Memory B cell (primary cell): Measurements from ENCODE around the gene BICDL2.

Source experiments
- ATAC-seq: fragments of 150-1000 bp; cut with Tn5 transposase; 2 replicates; pipeline ENCODE4 v1.10.0; 2021; ENCODE audit warnings: low read depth, mild to moderate bottlenecking, moderate library complexity
- DNase-seq, 2 donors: peaks; one replicate each; pipeline ENCODE4 v3.0.0; 2022; ENCODE audit warnings: low spot score in 2 of 2
- H3K27ac Mint-ChIP-seq: one replicate; pipeline ENCODE4 v1.8.0; 2022; ENCODE audit warnings: mild to moderate bottlenecking, moderate library complexity, mixed read lengths
- H3K27me3 Mint-ChIP-seq: one replicate; pipeline ENCODE4 v1.8.0; 2022; ENCODE audit warnings: mixed read lengths
- H3K36me3 Mint-ChIP-seq: one replicate; pipeline ENCODE4 v1.8.0; 2022; ENCODE audit warnings: mild to moderate bottlenecking, mixed read lengths
- H3K4me1 Mint-ChIP-seq: one replicate; pipeline ENCODE4 v1.8.0; 2022; ENCODE audit warnings: mixed read lengths
- H3K4me3 Mint-ChIP-seq: one replicate; pipeline ENCODE4 v1.8.0; 2022; ENCODE audit warnings: mild to moderate bottlenecking, moderate library complexity, mixed read lengths
- H3K9me3 Mint-ChIP-seq: one replicate; pipeline ENCODE4 v1.8.0; 2022; ENCODE audit warnings: mixed read lengths

BICDL2 gene

DNA sequence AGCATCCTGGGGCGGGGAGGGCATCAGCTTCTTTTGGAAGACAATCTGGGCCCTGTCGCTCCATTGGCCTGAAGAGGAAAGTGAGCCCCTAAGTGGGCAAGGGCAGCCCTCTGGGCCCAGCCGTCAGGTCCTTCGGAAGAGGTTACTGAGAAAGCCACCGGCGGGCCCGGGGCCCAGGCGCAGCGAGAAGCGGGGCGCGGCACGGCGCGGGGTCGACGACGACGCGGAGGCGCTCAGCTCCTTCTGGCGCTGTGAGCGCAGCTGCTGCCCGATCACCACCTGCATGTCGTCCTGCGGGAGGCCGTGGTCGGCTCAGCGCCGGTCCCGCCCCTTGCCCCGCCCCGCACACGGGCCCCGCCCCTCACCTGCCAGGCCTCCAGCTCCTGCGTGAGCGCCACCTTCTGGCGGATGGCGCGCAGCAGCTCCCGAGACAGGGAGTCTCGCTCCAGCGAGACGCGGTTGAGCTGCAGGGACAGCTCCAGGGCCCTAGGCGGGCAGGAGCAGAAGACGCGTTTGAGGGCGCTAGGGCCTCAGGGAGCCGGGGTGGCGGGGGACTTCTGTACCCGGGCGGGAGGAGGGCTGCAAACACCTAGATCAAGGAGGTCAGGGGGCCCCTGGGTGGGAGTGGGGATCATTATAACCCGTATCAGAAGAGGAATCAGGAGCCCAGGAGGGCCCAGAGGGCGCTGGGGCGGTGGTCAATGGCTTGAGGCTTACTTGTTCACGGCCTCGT lies 8.6 kb downstream of the BICDL2 start:
- H3K4me3 Mint-ChIP-seq: peak overlapping the region; percentile 25
- peaks cover 6% of the 10 kb centered on the region for H3K36me3 Mint-ChIP-seq
- DNase-seq (peak; percentile 82 to 87), ATAC-seq (peak; percentile 36)
- no peaks in the 10 kb centered on the region for H3K9me3 Mint-ChIP-seq
- H3K27me3 Mint-ChIP-seq: peaks cover 31% of the 10 kb centered on the region
- H3K27ac Mint-ChIP-seq: no peak overlapping the region
- peaks cover 21% of the 10 kb centered on the region for H3K4me1 Mint-ChIP-seq

DNA sequence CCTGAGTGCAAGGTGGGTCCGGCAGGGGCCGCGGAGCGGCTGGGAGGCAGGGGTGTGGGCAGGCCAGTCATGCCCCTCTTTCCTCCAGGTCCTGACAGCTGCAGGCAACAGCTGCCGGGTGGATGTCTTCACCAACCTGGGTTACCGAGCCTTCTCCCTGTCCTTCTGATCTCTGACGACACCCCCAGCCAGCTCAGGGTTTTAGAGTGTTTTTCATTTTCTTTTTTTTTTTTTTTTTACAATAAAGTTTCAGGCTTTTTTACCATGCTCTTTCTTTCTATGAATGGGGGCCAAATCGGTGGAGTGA lies 9.3 kb downstream of the BICDL2 start:
- H3K4me3 Mint-ChIP-seq: no peak overlapping the region

DNA sequence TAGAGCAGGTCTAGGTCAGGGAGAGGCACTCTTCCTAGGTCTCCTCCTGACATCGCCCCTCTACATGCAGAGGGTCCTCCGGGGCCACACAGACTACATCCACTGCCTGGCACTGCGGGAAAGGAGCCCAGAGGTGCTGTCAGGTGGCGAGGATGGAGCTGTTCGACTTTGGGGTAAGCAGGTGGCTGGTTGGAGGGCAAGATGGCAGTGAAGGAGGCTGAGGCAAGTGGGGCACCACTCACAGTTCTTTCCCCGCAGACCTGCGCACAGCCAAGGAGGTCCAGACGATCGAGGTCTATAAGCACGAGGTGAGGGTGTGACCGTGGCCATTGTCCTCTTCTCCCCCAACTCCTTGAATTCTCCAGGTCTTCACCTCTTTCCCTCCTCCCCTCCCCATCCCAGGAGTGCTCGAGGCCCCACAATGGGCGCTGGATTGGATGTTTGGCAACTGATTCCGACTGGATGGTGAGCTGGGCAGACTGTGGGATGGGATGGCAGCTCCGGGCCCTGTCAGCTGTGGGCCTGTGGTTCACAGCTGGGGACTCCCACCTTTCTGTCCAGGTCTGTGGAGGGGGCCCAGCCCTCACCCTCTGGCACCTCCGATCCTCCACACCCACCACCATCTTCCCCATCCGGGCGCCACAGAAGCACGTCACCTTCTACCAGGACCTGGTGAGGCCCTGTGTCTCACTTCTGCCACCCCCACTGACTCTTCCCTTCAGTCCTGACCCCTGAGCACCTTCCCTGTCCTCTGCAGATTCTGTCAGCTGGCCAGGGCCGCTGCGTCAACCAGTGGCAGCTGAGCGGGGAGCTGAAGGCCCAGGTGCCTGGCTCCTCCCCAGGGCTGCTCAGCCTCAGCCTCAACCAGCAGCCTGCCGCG lies 9.9 kb downstream of the BICDL2 start:
- Mint-ChIP-seq H3K9me3 (no peaks in the 10 kb centered on the region), H3K4me1 (peaks cover 29% of the 10 kb centered on the region), H3K4me3 (no peak overlapping the region), H3K36me3 (peaks cover 6% of the 10 kb centered on the region), H3K27ac (no peak overlapping the region), H3K27me3 (peaks cover 22% of the 10 kb centered on the region)
- ATAC-seq (no peak), DNase-seq (no peak)

More for the DNA sequence above, 9.3 kb downstream of the BICDL2 start:
- Mint-ChIP-seq H3K4me1 (peaks cover 28% of the 10 kb centered on the region), H3K9me3 (no peaks in the 10 kb centered on the region), H3K27me3 (peaks cover 24% of the 10 kb centered on the region), H3K36me3 (peaks cover 6% of the 10 kb centered on the region), H3K27ac (no peak overlapping the region)
- ATAC-seq (no peak), DNase-seq (no peak)

DNA sequence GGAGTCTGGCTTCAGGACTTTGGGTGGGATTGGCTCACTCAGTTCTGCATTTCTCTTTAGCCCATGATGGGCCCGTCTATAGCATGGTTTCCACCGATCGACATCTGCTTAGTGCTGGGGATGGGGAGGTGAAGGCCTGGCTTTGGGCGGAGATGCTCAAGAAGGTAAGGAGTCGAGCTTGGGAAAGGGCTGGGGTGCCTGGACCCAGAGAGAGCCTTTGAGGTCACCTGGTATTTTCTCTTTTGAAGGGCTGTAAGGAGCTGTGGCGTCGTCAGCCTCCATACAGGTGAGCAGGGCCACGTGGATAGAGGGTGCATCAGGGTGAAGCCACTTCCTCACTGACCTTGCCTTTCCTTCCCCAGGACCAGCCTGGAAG lies 10.8 kb downstream of the BICDL2 start:
- H3K27ac Mint-ChIP-seq: no peak overlapping the region

DNA sequence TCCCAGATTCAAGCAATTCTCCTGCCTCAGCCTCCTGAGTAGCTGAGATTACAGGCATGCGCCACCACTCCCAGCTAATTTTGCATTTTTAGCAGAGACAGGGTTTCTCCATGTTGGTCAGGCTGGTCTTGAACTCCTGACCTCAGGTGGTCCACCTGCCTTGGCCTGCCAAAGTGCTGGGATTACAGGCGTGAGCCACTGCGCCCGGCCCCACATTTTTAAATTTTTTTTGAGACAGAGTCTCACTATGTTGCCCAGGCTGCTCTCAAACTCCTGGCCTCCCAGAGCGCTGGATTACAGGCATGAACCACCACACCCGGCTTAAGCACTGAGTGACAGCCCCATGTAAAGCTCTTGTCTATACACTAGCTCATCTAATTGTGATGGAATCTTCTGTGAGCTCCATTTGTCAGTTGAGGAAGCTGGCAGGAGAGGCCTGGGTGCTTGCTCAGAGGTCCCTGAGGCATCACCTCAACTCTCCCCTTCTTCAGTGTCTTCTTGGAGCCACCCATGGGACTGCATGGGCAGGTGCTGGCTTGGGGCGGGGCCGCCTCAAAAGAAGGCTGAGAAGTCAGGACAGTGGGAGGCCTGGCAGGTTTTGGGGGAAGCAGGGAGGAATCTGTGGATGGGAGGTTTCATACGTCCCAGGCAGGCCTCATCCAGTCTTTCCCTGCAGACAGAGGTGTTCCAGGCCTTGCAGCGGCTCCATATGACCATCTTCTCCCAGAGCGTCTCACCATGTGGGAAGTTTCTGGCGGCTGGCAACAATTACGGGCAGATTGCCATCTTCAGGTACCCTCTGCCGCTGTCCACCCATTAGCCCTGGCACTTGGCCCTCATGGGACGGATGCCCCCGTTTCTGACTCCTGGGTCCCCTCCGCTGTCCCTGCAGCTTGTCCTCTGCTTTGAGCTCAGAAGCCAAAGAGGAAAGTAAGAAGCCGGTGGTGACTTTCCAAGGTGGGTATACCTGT lies 11.4 kb downstream of the BICDL2 start:
- ATAC-seq (no peak), DNase-seq (no peak)
- H3K4me3 Mint-ChIP-seq: peak overlapping the region; percentile 39
- peaks cover 38% of the 10 kb centered on the region for H3K4me1 Mint-ChIP-seq
- H3K27ac Mint-ChIP-seq: no peak overlapping the region
- H3K36me3 Mint-ChIP-seq: peaks cover 6% of the 10 kb centered on the region
- H3K9me3 Mint-ChIP-seq: no peaks in the 10 kb centered on the region
- peaks cover 11% of the 10 kb centered on the region for H3K27me3 Mint-ChIP-seq

More for the DNA sequence above, 10.8 kb downstream of the BICDL2 start:
- ATAC-seq: no peak
- Mint-ChIP-seq H3K36me3 (peaks cover 6% of the 10 kb centered on the region), H3K27me3 (peaks cover 17% of the 10 kb centered on the region), H3K4me3 (no peak overlapping the region), H3K9me3 (no peaks in the 10 kb centered on the region), H3K4me1 (peaks cover 35% of the 10 kb centered on the region)
- no peak for DNase-seq

DNA sequence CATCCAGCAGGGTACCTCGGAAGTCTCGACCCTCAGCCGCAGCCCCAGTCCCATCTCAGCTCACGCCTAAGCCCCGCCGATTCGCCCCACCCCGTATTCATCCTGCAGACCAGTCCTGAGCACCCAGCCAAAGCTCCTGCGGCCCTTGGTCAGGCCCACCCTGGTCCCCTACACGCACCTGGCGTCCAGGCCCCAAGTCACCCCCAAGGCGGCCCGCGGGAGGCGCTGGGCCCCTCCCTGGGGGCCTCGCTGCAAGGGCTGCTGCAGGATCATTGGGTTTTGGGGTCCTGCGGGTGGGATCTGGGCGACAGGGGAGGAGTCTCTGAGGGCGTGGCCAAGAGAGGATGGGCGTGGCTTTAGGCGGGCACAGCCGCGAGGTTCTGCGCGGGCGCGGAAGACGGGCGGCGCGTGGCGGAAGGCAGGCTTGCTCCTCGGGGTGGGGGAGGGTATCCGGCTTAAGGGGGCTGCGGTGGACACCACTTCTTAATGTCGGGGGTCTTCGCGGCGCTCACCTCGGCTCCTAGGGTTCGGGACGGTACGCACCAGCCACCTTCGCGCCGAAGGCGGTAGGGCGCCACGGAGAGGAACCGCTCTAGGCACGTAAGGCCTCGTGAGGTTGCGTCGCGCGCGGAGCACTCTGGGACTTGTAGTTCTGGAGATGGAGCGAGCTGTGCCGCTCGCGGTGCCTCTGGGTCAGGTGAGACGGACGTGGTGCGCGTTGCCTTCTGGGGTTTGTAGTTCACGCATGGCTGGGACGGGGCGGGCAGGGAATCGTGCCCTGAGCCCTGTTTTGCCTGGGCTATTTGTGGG lies 12.9 kb downstream of the BICDL2 start, which contains the start of the genes HCFC1R1 and THOC6:
HCFC1R1 (minus strand) TSS at position 274 of the 810 bp plus-strand sequence; CDS start at position 273, 1 bp downstream.
THOC6 (plus strand) TSS at position 367 of the 810 bp plus-strand sequence; CDS start at position 659, 292 bp downstream.
- H3K4me3 Mint-ChIP-seq: peak within 1 kb of the TSS; percentile 85
- peaks cover 3% of the 10 kb centered on the region for H3K27me3 Mint-ChIP-seq
- H3K4me1 Mint-ChIP-seq: peaks cover 33% of the 10 kb centered on the region
- H3K36me3 Mint-ChIP-seq: peaks cover 6% of the 10 kb centered on the region
- H3K9me3 Mint-ChIP-seq: no peaks in the 10 kb centered on the region
- peak; percentile 92 to 95 for DNase-seq
- peak within 1 kb of the TSS; percentile 84 for H3K27ac Mint-ChIP-seq
- peak; percentile 83 for ATAC-seq

DNA sequence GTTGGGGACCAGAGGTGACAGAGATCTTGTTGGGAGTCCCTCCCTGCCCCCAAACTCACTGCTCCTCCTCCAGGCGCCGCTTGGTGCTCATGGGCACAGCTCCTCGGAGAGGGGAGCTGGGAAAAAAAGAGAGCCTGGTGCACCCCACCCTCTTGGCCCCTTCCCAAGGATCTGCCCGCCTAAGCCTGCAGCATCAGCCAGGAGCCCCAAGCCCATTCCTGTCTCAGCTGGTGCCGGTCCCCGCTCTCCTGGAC lies 13.4 kb downstream of the BICDL2 start:
- H3K27me3 Mint-ChIP-seq: peaks cover 2% of the 10 kb centered on the region
- H3K9me3 Mint-ChIP-seq: no peaks in the 10 kb centered on the region
- ATAC-seq (no peak), DNase-seq (peak in 1 of 2 donors; percentile 51)
- peak overlapping the region; percentile 85 for H3K4me3 Mint-ChIP-seq
- peak overlapping the region; percentile 84 for H3K27ac Mint-ChIP-seq
- peaks cover 31% of the 10 kb centered on the region for H3K4me1 Mint-ChIP-seq
- H3K36me3 Mint-ChIP-seq: peaks cover 6% of the 10 kb centered on the region

DNA sequence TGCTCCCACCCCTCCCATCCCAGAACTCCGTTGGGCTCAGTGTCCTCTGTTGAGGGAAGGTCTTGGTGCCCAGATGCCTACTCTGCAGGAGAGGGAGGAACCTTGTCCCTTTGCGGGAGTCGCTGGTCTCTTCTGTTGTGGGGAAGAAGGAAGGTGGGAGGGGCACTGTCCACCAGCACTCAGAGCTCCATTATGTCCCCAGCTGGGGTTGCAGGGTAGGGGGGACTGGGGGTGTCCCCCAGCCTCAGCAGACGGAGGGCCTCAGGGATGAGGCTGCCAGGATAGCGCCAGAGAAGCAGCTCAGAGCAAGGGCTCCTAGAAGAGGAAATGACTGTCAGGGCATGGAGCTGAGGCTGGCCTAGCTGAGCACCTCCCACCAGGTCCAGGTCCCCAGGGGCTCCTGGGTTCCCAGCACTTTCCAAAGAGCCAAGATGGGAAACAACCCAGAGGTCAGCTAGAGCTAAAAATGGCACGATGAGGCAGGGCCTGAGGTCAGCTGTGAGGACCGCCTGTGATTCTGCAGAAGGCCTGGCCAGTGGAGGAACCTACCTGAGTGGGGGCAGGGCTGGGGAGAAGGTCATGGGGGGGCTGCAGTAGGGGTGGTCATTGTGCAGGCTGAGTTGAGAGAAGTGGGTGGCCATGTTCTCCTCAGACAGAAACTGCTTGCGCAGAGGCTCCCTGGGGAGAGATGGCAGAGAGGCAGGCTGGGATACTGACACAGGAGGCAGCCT lies 13.9 kb downstream of the BICDL2 start:
- H3K4me1 Mint-ChIP-seq: peaks cover 28% of the 10 kb centered on the region
- peaks cover 6% of the 10 kb centered on the region for H3K36me3 Mint-ChIP-seq
- no peak for DNase-seq
- no peak for ATAC-seq
- peak overlapping the region; percentile 84 for H3K27ac Mint-ChIP-seq
- peaks cover 2% of the 10 kb centered on the region for H3K27me3 Mint-ChIP-seq
- peak overlapping the region; percentile 85 for H3K4me3 Mint-ChIP-seq
- no peaks in the 10 kb centered on the region for H3K9me3 Mint-ChIP-seq

DNA sequence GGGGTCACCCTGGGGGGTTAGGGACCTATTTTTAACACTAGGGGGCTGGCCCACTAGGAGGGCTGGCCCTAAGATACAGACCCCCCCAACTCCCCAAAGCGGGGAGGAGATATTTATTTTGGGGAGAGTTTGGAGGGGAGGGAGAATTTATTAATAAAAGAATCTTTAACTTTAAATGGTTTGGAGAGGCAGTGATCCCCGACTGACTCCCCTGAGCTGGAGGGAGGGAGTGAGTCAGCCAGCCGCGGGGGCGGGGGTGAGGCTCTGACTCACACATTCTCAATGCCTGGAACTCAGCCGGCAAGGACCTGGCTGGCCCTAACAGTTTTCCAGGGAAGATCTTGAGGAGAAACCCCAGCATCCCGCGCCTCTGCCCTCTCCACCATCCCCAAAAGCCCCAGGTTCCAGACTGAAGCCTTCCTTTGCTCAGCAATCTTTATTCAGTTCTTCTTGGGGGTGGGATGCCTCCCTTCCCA lies 14.5 kb downstream of the BICDL2 start:
- Mint-ChIP-seq H3K27me3 (peaks cover 2% of the 10 kb centered on the region), H3K27ac (peak overlapping the region; percentile 84), H3K9me3 (no peaks in the 10 kb centered on the region), H3K4me3 (peak overlapping the region; percentile 85), H3K36me3 (peaks cover 6% of the 10 kb centered on the region), H3K4me1 (peaks cover 28% of the 10 kb centered on the region)
- DNase-seq (no peak), ATAC-seq (no peak)

DNA sequence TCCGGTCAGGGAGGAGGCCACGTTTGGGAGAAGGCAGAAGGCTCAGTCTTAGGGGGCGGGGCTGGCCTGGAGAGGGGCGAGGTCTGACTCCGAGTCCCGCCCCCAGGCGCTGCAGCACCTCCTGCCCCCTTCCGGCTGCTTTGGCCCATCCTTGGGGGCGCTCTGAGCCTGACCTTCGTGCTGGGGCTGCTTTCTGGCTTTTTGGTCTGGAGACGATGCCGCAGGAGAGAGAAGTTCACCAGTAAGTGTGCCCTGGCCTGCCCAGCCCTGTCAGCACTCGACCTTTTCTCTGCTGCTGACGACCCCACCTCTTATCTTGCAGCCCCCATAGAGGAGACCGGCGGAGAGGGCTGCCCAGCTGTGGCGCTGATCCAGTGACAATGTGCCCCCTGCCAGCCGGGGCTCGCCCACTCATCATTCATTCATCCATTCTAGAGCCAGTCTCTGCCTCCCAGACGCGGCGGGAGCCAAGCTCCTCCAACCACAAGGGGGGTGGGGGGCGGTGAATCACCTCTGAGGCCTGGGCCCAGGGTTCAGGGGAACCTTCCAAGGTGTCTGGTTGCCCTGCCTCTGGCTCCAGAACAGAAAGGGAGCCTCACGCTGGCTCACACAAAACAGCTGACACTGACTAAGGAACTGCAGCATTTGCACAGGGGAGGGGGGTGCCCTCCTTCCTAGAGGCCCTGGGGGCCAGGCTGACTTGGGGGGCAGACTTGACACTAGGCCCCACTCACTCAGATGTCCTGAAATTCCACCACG lies 15.1 kb downstream of the BICDL2 start:
- H3K27me3 Mint-ChIP-seq: peaks cover 2% of the 10 kb centered on the region
- H3K36me3 Mint-ChIP-seq: peaks cover 4% of the 10 kb centered on the region
- ATAC-seq (peak; percentile 28), DNase-seq (peak; percentile 71 to 75)
- H3K4me3 Mint-ChIP-seq: peak overlapping the region; percentile 83
- H3K9me3 Mint-ChIP-seq: no peaks in the 10 kb centered on the region
- H3K4me1 Mint-ChIP-seq: peaks cover 28% of the 10 kb centered on the region
- no peak overlapping the region for H3K27ac Mint-ChIP-seq

DNA sequence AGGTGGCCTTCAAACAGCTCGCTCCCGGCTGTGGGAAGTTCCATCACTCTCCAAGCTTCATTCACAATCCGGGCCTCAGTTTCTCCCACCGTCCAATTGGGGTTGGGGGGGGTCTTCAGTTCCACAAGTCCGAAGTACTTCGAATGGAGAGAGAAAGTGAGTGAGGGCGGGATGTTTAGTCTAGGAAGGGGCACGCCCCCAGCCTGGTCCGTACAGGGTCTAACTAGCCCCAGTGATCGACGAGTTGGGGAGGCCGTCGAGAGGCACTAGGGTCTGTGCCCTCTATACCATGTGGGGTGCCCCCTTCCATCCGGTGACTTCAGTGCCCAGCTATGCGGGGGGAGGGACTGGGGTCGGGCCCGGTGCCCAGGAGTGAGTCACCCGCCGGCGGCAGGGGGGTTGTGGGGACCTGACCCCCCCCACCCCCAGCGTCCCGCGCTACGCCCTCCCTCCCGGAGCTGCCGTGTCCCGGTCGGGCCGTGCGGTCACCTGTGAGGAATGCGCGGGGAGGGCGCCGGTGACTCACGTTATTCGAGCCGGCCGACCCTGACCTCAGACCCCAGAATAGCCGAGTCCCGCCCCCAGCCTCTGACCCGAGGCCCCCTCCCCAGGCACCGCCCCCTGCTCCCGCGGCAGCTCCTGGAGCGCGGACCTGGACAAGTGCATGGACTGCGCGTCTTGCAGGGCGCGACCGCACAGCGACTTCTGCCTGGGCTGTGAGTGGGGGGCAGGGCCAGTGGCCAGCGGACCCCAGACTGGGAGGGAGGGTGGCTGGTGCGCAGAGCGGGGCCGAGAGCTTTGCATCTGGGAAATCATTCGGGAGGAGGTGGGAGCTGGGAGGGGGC lies 15.9 kb downstream of the BICDL2 start:
- ATAC-seq: no peak
- Mint-ChIP-seq H3K4me3 (peak overlapping the region; percentile 83), H3K9me3 (no peaks in the 10 kb centered on the region), H3K27me3 (peaks cover 4% of the 10 kb centered on the region), H3K36me3 (no peaks in the 10 kb centered on the region), H3K4me1 (peaks cover 28% of the 10 kb centered on the region), H3K27ac (no peak overlapping the region)
- DNase-seq: peak in 1 of 2 donors; percentile 49
